HG03439 (cell line): ENCODE measurements around the gene GTPBP1.

Source experiments
- ATAC-seq: cut with Tn5 transposase; IDR thresholded peaks from one replicate; pipeline ENCODE4 v1.9.1; 2021; ENCODE audit warnings: mild to moderate bottlenecking, moderate library complexity; ENCODE audit not compliant: unreplicated experiment

The GTPBP1 gene

GRCh38 chr22:38739300-38740055, 33.7 kb downstream of the GTPBP1 start:
- no peak for ATAC-seq

- no peak for ATAC-seq
Measured at GRCh38 chr22:38740116-38740723, 34.5 kb downstream of the GTPBP1 start.

- ATAC-seq = no peak
Measured at GRCh38 chr22:38740754-38741153, 35.0 kb downstream of the GTPBP1 start.

- ATAC-seq = no peak
Measured at GRCh38 chr22:38741166-38741565, 35.4 kb downstream of the GTPBP1 start.

GRCh38 chr22:38741576-38741975, 35.8 kb downstream of the GTPBP1 start:
- no peak for ATAC-seq

GRCh38 chr22:38742176-38742942, 36.6 kb downstream of the GTPBP1 start:
- ATAC-seq = no peak

- ATAC-seq = no peak
Measured at GRCh38 chr22:38744981-38745380, 39.2 kb downstream of the GTPBP1 start.

GRCh38 chr22:38745676-38746460, 40.1 kb downstream of the GTPBP1 start:
- no peak for ATAC-seq

- no peak for ATAC-seq
Measured at GRCh38 chr22:38748487-38749136, 42.9 kb downstream of the GTPBP1 start.

GRCh38 chr22:38750104-38750503, 44.4 kb downstream of the GTPBP1 start:
- no peak for ATAC-seq

- ATAC-seq = no peak
Measured at GRCh38 chr22:38750638-38751037, 44.9 kb downstream of the GTPBP1 start.

GRCh38 chr22:38751066-38751421, 45.3 kb downstream of the GTPBP1 start:
- no peak for ATAC-seq

GRCh38 chr22:38751422-38752346, 45.9 kb downstream of the GTPBP1 start:
- peak; percentile 39 for ATAC-seq

GRCh38 chr22:38753948-38754750, 48.4 kb downstream of the GTPBP1 start:
- ATAC-seq = no peak

- no peak for ATAC-seq
Measured at GRCh38 chr22:38754751-38755154, 49.0 kb downstream of the GTPBP1 start.

- peak; percentile 35 for ATAC-seq
Measured at GRCh38 chr22:38755155-38755910, 49.6 kb downstream of the GTPBP1 start.

GRCh38 chr22:38755911-38756532, 50.3 kb downstream of the GTPBP1 start, which contains the start of gene SUN2:
SUN2 (minus strand) TSS chr22:38755998; CDS start chr22:38752628, 3,370 bp downstream.
- ATAC-seq = peak; percentile 60
